ENCODE results near the gene PDE8A. TPM values are rescaled to one million over a fixed set of nuclear protein-coding genes. Genes with fewer than 3 reads are reported as not detected.

The PDE8A gene
- total RNA-seq, 1 donor from 2014 or later: 43.4 TPM

GRCh38 chr15:85062560-85062959 is 80.9 kb downstream of the PDE8A start:
- Mint-ChIP-seq H3K4me3 (ENCODE audit: unreplicated experiment) (no peak overlapping the region), H3K9me3 (ENCODE audit: unreplicated experiment) (no peaks in the 10 kb centered on the region), H3K27ac (ENCODE audit: unreplicated experiment) (no peak overlapping the region), H3K27me3 (ENCODE audit: unreplicated experiment) (peaks cover 2% of the 10 kb centered on the region), H3K36me3 (ENCODE audit: low read depth, unreplicated experiment) (peaks cover 21% of the 10 kb centered on the region), H3K4me1 (ENCODE audit: unreplicated experiment) (peaks cover 6% of the 10 kb centered on the region)
- no peak for DNase-seq (ENCODE audit: low spot score)
- no peak for TF ChIP-seq CTCF (IDR thresholded peaks at IDR 0.05; ENCODE audit: unreplicated experiment)

- Mint-ChIP-seq H3K27ac (ENCODE audit: unreplicated experiment) (no peak overlapping the region), H3K27me3 (ENCODE audit: unreplicated experiment) (peaks cover 2% of the 10 kb centered on the region), H3K4me3 (ENCODE audit: unreplicated experiment) (no peak overlapping the region), H3K4me1 (ENCODE audit: unreplicated experiment) (peaks cover 6% of the 10 kb centered on the region), H3K36me3 (ENCODE audit: low read depth, unreplicated experiment) (peaks cover 19% of the 10 kb centered on the region), H3K9me3 (ENCODE audit: unreplicated experiment) (no peaks in the 10 kb centered on the region)
- TF ChIP-seq CTCF (IDR thresholded peaks at IDR 0.05; ENCODE audit: unreplicated experiment): no peak
- DNase-seq (ENCODE audit: low spot score): no peak
These were observed 81.4 kb downstream of the PDE8A start for GRCh38 chr15:85063088-85063487.

- Mint-ChIP-seq H3K27ac (ENCODE audit: unreplicated experiment) (no peak overlapping the region), H3K4me1 (ENCODE audit: unreplicated experiment) (peaks cover 6% of the 10 kb centered on the region), H3K9me3 (ENCODE audit: unreplicated experiment) (no peaks in the 10 kb centered on the region), H3K4me3 (ENCODE audit: unreplicated experiment) (no peak overlapping the region), H3K36me3 (ENCODE audit: low read depth, unreplicated experiment) (peaks cover 20% of the 10 kb centered on the region), H3K27me3 (ENCODE audit: unreplicated experiment) (peaks cover 2% of the 10 kb centered on the region)
- TF ChIP-seq CTCF (IDR thresholded peaks at IDR 0.05; ENCODE audit: unreplicated experiment): no peak
- no peak for DNase-seq (ENCODE audit: low spot score)
These were observed 81.9 kb downstream of the PDE8A start for GRCh38 chr15:85063522-85064079.

- peaks cover 6% of the 10 kb centered on the region for H3K4me1 Mint-ChIP-seq (ENCODE audit: unreplicated experiment)
- no peak overlapping the region for H3K4me3 Mint-ChIP-seq (ENCODE audit: unreplicated experiment)
- peaks cover 14% of the 10 kb centered on the region for H3K36me3 Mint-ChIP-seq (ENCODE audit: low read depth, unreplicated experiment)
- H3K9me3 Mint-ChIP-seq (ENCODE audit: unreplicated experiment): no peaks in the 10 kb centered on the region
- H3K27me3 Mint-ChIP-seq (ENCODE audit: unreplicated experiment): peaks cover 2% of the 10 kb centered on the region
- H3K27ac Mint-ChIP-seq (ENCODE audit: unreplicated experiment): no peak overlapping the region
- DNase-seq (ENCODE audit: low spot score): no peak
- no peak for TF ChIP-seq CTCF (IDR thresholded peaks at IDR 0.05; ENCODE audit: unreplicated experiment)
These were observed 83.1 kb downstream of the PDE8A start for GRCh38 chr15:85064710-85065109.

GRCh38 chr15:85071061-85071460 is 89.4 kb downstream of the PDE8A start:
- TF ChIP-seq CTCF (IDR thresholded peaks at IDR 0.05; ENCODE audit: unreplicated experiment): no peak
- peaks cover 14% of the 10 kb centered on the region for H3K36me3 Mint-ChIP-seq (ENCODE audit: low read depth, unreplicated experiment)
- H3K4me3 Mint-ChIP-seq (ENCODE audit: unreplicated experiment): no peak overlapping the region
- no peak for DNase-seq (ENCODE audit: low spot score)
- peaks cover 5% of the 10 kb centered on the region for H3K27me3 Mint-ChIP-seq (ENCODE audit: unreplicated experiment)
- no peak overlapping the region for H3K27ac Mint-ChIP-seq (ENCODE audit: unreplicated experiment)
- H3K9me3 Mint-ChIP-seq (ENCODE audit: unreplicated experiment): no peaks in the 10 kb centered on the region
- H3K4me1 Mint-ChIP-seq (ENCODE audit: unreplicated experiment): peaks cover 5% of the 10 kb centered on the region

Measured in endothelial cell (in vitro differentiated cells).